Inflammatory macrophage treated with lipopolysaccharide for 4 hours (primary cell): ENCODE measurements around the gene SDE2.
"Not testable (repeated sequence)": the region's sequence is repeated elsewhere in the genome, so short reads cannot be mapped to it uniquely, and the experiment has no call there.

Experiments used
- DNase-seq: peaks from one replicate; pipeline ENCODE4 v3.0.0-alpha.2; 2020

SDE2 gene

DNA sequence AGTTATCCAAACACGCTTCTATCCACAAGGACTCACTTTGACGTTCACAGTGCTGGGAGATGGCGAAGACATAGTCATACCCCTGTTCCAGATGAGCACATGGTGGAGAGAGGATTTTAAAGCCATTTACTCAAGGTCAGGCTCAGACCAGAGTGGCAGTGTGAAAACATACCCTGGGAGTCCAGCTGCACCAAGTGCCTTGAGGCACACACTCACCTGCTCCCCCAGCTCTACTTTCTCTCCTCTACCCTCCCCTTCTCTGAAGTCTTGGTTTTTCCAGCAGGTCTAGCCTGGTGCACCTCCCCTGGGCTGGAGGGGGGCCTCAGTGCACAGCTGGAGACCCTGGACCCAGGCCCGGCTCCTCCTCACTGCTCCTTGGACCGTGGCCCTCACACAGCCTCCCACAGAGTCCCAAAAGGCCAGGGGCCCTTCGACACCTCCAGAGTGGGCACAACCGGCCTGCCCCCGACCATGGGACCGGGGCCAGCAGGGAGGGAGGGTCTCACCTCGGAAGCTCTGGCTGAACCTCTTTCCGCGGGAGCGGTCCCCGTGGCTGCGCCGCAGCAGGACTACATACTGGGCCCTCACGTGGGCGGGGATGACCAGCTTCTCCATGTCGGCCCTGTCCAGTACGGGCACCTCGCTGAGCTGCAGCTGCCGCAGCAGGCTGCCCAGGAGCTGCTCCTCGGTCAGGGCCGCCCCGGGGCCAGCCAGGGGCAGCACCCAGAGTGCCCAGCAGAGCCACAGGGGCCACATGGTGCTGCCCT, 58.6 kb downstream of the SDE2 start:
- DNase-seq, result no peak

DNA sequence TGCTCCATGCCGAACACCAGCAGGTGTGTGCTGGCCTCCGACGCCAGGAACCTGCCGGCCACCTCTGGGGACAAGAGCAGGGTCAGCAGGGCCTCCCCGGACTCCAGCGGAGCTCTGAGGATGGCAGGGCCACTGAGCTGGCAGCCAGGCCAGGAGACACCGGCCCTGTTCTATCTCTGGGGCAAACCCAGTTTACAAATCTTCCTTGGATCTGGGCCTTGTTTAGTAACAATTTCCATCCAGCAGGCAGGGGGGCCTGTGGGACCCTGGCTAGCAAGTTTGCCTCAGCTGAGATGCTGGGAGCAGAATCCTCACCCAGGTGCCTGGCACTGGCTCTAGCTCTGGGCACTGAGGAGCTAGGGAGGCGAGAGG, 59.2 kb downstream of the SDE2 start:
- DNase-seq, result not testable (repeated sequence)

DNA sequence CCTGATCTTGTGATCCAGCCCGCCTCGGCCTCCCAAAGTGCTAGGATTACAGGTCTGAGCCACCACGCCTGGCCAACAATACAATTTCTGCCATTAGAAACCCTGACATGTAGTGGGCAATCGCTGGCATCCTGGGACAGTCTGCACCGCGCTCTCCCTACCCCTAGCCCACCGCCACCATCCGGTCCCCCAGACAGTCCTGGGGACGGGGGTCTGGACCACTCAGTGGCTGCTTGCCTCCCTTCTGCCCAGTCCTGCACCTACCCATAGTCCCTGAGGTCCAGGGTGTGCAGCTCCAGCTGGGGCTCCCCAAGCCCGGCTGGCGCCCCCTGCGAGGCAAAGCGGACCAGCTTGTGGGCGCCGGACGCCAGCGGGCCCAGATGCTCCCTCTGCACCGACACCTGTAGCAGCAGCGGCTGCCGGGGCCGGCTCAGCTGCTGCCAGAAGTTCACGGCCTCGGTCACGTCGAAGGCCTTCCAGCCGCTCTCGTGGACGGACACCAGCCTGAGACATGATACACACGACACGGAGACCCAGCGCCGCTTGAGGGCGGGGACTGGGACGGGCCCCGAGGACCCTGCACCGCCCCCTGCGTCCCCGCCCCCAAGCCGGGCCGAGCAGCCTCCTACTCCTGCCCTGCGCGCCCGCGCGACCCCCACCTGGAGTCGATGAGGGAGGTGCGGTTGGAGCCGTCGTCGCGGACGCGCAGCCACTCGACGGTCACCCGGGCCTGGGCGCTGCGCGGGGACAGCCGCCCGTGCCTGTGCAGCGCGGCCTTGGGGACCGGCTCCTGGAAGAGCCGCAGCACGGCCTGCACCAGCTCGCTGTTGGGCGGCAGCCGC, 59.8 kb downstream of the SDE2 start:
- not testable (repeated sequence) for DNase-seq

DNA sequence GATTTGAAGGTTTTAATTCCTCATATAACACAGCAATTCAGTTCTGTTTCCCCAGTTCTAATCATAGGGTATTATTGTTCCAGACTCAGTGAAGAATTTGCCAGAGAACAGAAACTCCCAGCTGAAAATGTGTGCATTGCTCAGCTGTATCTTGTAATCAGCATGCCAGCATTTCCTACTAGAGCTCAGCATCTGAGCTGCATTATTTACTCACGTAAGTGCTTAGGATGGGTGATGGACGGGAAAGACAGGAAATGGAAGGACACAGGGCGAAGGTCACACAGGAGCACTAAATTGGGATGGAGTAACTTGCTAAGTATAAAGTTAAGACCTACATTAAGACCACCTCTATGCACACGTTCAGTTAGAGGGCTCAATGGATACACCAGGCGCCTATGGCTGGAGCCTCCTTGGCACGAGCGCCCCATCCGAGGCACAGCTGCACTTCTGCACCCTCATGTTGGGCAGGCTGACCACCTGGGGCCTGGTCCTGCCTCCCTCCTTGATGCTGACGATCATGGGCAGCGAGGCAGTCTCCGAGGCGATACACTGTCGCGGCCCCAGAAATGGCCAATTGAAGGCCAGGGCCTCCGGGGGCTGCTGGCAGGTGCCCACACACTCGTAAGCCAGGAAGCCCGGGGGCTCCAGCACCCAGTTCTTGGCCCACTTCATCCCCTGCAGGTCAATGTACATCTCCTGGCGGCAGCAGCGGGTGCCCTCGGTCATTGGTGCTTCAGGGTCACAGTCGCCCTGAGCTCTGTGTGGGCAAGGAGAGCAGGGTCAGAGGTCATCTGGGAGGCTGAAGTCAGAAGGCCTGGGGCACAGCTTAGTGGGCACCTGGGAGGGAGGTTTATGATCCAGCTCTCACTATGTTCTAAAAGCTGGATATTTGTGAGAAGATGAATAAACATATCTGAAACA, 61.8 kb downstream of the SDE2 start:
- no peak for DNase-seq

DNA sequence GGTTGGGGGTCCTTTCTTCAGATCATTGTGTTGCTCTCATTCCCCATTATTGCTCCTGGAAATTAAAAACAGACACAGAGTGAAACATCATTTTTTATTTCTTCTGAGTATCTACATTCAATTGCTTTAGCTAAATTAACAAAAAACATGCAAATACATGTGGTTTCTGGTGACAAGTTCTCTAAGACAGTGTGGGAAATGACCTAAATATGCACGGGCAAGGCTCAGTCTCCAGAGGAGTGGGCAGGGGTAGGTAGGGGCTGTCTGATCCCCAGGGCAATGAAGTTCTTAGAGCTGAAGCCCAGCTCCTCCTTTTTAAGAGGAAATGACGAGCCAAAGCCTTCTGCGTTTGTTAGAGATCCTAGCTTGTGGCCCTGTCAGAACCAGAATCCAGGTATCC, 62.6 kb downstream of the SDE2 start:
- DNase-seq, result no peak

DNA sequence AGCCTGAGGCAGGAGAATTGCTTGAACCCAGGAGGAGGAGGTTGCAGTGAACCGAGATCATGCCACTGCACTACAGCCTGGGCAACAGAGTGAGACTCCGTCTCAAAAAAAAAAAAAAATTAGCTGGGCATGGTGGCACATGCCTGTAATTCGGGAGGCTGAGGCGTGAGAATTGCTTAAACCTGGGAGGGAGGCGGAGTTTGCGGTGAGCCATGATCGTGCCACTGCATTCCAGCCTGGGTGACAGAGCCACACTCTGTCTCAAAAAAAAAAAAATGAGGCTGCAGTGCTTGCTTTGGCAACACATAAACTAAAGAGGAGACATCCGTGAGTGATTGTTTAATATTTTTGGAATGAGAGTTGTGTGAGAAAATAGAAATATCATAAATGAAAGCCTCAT, 63.1 kb downstream of the SDE2 start:
- not testable (repeated sequence) for DNase-seq

DNA sequence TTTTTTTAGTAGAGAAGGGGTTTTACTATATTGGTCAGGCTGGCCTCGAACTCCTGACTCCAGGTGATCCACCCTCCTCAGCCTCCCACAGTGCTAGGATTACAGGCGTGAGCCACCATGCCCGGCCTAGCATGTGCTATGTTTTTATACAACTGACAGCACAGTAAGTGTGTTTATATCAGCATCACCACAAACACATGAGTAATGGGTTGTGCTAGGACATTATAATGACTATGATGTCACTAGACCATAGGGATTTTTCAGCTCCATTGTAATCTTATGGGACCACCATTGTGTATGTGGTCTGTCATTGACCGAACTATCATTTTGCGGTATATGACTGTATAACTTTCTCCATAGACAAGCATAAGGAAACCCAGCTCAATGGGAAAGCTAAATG, 64.4 kb downstream of the SDE2 start:
- no peak for DNase-seq

DNA sequence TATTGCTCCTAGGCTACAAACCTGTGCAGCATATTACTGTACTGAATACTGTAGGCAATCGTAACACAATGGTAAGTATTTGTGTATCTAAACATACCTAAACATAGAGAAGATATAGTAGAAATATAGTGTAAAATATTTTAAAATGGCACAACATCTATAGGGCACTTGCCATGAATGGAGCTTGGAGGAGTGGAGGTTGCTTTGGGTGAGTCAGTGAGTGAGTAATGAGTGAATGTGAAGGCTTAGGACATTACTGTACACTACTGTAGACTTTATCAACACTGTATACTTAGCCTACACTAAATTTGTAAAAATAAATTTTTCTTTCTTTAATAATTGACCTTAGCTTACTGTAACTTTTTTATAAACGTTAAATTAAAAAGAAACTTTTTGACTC, 66.1 kb downstream of the SDE2 start:
- DNase-seq, result no peak
